GM12892 (cell line): ENCODE data around the gene PORCN.

Experiments
- POLR2A ChIP-seq: IDR thresholded peaks from 2 replicates; pipeline ENCODE4 v1.6.1; 2011; ENCODE audit warnings: low read depth, low read length, control low read depth
- POLR2AphosphoS5 ChIP-seq: IDR thresholded peaks from 2 replicates; pipeline ENCODE4 v1.6.1; 2011; ENCODE audit warnings: low read depth, low read length, control low read depth

- no peak for TF ChIP-seq POLR2AphosphoS5
- TF ChIP-seq POLR2A = no peak
These were observed 26.3 kb upstream of the PORCN start for GRCh38 chrX:48482526-48482925.
